ENCODE results near the gene A1BG.

The A1BG gene, protein sequence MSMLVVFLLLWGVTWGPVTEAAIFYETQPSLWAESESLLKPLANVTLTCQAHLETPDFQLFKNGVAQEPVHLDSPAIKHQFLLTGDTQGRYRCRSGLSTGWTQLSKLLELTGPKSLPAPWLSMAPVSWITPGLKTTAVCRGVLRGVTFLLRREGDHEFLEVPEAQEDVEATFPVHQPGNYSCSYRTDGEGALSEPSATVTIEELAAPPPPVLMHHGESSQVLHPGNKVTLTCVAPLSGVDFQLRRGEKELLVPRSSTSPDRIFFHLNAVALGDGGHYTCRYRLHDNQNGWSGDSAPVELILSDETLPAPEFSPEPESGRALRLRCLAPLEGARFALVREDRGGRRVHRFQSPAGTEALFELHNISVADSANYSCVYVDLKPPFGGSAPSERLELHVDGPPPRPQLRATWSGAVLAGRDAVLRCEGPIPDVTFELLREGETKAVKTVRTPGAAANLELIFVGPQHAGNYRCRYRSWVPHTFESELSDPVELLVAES

DNA sequence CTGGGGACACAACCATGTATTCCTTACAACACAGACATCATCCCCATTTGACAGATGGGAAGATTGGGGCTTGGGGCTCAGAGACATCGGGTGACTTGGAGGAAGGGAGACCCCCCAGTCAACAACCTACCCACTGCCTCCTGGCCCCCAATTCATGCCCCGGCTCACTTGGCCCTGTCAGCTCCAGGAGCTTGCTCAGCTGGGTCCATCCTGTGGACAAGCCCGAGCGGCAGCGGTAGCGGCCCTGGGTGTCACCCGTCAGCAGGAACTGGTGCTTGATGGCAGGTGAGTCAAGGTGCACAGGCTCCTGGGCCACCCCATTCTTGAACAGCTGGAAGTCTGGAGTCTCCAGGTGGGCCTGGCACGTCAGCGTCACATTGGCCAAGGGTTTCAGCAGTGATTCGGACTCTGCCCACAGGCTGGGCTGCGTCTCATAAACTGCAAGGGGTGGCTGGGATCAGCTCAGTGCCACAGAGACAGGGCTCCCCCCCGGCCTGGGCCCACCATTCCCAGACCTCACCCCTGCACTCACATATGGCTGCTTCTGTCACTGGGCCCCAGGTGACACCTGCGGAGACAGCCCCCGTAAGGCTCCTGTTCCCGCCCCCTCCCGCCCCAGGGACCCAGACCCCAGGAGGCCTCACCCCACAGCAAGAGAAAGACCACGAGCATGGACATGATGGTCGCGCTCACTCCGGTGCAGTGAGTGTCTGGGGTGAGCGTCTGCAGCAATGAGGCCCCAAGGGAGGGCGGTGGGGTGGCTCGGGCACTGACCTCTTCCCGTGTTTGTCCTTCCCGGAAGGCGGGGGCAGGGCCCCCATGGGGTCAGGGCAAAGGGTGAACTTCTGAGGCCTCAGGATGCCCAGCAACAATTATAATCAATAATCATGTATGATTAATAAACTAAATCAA is at the start of gene A1BG:
TSS of gene A1BG (minus strand) at position 733 of the 912 bp plus-strand sequence. CDS start at position 678, 55 bp downstream.
- no peak for DNase-seq (ENCODE audit: low read depth in 2 of 2, low spot score in 1 of 2)

DNA sequence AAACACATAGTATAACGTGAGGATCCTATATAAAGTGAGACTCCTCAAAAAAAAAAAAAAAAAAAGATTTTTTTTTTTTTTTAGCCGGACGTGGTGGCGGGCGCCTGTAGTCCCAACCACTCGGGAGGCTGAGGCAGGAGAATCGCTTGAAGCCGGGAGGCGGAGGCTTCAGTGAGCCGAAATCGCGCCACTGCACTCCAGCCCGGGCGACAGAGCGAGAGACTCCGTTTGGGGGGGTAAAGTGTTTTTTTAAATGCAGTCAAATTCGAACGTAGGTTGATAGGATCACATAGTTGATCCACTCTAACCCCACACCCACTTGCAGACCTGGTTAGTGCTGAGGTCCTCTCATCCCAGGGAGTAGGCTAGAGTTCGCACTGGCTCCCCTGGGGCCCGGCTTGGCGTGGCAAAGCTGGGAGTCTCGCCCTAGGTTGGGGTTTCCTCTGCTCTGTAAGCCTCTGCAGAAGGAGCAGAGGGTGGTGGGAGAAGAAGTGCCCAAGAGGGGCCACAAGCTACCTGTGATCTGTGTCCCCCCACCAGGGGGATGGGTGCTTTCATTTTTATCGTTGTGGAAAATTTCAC is 48.6 kb upstream of the A1BG start:
- no peak for DNase-seq (ENCODE audit: low read depth in 2 of 2, low spot score in 1 of 2)

DNA sequence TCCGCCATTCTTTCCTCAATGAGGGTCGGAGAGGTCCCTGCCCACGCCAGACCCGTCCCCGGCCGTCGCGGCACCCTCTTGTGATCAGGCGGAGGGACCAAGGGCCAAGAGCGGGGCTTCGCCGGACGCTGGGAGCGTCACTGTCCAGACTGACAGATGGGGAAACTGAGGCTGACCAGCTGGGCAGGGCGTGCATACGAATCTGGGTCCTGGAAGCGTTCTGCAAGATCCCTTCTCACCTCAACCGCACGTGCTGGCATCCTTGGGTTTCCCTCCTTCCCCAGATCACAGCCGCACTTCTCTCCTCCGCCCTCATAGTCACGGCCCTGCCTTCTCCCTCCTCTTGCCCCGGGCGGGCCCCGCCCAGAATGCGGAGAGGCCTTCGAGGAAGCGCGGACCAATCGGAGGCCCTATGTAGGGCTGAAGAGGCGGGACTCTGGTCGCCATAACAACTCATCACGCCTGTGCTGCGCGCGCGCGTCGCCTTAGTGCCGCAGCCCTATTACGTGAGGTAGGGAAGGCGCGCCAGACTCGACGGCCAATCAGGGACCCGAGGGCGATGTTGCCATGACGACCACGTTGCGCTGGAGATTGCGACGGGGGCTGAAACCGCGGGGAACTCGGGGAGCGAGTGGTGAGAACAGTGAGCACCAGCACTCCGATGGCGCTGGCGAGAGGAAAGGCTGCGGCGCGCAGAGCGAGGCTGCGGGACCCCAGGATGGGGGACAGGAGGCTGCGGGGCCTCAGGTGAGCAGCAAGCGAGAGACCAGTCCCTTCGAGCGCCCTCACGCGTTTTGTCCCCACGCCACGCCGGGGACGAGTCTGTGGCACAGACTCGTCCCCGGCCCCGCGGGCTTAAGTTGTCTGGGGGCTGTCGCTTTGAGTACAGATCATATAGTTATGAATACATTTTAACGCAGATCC is 47.9 kb upstream of the A1BG start:
- peak; percentile 98 to 99 for DNase-seq (ENCODE audit: low read depth in 2 of 2, low spot score in 1 of 2)

DNA sequence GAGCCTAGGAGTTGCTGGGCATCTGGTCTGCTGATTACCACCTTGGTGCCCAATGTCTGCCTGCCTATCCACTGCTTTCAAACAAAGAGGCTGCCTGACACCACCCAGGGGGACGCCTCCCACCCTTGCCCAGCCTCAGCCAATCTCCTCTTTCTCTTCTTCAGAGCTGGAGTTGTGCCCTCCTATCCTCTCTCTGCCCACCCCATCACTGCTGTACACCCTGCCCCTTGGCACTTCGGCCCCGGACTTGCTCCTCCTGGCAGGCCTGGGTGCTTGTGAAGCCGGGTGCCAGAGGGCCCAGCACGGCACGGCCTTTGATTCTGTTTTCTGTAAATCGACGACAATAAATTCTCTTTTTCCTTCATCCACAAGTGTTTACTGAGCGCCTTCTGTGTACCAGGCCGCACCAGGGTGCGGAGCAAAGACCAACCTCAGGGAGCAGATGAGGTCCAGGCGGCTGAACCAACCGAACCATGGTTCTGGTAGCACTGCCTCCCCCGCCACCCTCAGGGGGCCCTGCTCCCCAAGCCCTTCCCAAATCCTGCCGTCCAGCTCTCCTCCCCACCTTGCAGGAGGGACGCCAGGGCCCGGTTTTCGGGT is 47.1 kb upstream of the A1BG start:
- no peak for DNase-seq (ENCODE audit: low read depth in 2 of 2, low spot score in 1 of 2)

DNA sequence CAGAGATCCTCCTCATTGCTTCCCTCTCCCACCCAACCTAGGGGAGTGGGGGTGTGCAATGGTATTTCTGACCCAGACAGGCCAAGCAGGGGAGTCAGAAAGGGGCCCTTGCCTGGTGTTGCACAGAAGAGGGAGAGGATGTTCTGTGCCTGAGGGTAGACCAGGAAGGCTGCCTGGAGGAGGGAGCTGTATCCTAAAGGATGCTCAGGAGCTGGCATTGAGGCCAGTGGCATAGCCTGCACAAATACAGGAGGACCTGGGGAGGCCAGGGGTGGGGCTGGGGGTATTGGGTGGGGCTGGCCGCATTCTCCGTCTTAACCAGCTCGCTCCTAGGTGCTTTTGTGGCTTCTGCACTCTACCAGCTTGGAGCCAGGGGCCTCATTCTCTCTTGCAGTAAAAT is 46.6 kb upstream of the A1BG start:
- DNase-seq (ENCODE audit: low read depth in 2 of 2, low spot score in 1 of 2), result no peak

DNA sequence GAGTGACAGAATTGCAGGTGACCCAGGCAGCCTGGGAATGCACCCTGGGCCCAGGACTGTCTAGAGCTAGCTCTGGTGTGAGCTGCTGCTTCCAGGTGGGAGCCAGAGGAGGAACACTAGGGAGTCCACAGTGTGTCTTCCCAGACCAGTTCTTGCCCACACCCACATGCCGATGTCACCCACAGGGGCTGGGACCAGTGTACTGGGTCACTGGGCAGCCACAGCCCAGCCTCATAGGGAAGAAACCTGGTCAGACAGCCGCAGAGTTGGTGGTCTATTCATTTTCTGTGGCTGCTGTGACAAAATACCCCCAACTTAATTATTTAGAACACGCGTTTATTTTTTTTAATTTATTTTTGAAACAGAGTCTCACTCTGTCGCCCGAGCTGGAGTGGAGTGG is 45.3 kb upstream of the A1BG start:
- no peak for DNase-seq (ENCODE audit: low read depth in 2 of 2, low spot score in 1 of 2)

DNA sequence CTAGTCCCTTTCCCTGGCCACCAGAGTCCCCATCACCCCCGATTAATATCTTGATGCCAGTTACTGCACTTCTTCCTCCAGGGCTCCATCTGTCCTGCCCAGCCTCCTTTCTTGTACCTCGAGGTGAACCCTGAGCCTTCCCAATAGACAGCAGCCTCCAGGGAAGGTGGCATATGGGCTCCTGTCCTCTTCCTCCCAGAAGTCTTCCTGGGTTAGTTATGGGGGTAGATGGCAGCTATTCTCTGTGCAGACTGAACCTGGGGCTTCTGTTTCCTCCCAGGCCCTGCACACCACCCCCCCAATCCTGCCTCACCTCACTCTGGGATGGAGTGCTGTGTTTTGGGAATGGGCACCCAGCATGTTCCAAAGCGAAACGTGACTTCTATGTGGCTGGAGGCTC is 44.8 kb upstream of the A1BG start:
- no peak for DNase-seq (ENCODE audit: low read depth in 2 of 2, low spot score in 1 of 2)

DNA sequence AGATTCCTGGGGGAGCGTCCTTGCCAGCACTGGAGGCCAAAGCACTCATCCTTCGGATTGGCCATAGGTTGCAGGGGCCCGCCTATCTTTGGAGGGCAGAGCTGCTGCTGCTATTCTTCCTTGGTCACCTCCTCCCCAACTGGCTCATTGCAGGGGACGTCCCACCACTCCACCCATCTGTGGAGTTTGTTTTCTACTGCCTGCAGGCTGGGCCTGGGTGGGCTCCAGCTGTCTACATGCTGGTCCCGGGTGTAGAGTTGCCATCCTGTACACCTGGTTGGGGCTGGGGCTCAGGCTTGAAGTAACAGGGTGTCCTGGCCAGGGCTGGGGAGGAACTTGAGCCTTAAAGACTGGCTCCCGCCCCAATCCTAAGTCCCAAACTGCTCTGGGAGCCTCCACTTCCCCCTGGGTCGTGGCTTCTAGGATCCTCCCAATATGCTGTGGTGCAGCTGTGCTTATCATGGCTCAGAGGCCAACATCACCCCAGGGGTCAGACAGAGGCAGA is 44.3 kb upstream of the A1BG start:
- no peak for DNase-seq (ENCODE audit: low read depth in 2 of 2, low spot score in 1 of 2)

DNA sequence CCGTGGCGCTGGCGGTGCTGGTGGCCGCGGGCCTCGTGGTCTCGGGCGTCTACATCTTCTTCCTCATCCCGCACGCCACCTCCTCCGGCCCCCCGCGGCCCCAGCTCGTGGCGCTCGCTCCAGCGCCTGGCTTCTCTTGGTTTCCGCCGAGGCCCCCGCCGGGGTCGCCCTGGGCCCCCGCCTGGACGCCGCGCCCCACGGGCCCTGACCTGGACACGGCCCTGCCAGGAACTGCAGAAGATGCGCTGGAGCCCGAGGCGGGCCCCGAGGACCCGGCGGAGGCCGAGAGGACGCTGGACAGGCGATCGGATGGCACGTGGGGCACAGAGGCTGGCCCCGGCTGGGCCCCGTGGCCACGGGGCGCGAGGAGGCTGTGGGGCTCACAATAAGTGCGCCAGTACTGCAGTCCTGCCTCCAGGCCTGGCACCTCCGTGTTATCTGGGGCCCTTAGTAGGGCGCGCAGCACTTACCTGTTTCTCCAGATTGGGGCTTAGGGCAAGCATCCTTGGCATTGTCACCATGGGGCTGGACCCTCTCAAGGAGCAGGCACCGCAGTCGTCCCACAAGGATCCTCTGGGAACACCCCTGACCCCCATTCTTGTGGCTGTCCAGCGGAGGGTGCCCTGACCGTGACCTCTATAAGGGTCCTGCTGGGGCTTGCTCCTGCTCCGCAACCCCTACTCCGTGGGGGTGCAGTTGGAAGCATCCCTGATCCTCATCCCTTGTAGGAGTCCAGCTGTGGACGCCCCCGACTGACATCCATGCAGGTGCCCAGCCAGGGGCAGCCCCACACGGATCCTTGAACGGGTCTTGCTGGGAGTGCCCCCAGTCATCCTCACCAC is 43.6 kb upstream of the A1BG start:
- DNase-seq (ENCODE audit: low read depth in 2 of 2, low spot score in 1 of 2), result no peak

DNA sequence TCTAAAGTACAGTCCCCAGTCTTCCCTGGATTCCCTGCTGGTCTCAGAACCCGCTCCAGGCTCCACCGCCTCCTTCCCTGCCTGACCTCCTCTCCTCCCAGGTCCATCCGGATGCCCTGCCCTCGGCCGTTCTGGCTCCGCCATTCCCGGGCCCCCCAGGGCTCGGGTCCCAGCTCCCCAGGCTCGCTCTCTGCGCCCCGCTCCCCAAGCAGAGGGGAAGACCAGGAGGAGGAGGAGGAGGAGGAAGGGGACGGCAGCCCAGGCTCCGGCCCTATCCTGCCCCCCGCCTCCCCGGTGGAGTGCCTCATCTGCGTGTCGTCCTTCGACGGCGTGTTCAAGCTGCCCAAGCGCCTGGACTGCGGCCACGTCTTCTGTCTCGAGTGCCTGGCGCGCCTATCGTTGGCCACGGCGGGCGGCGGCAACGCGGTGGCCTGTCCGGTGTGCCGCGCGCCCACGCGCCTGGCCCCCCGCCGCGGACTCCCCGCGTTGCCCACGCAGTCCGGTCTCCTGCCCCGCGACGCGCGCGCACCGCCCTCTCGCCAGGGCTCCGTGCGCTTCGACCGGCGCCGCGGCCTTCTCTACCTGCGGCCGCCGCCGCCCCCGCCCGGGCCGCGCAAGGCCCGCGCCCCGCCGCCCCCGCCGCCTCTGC is 42.8 kb upstream of the A1BG start:
- DNase-seq (ENCODE audit: low read depth in 2 of 2, low spot score in 1 of 2), result no peak

DNA sequence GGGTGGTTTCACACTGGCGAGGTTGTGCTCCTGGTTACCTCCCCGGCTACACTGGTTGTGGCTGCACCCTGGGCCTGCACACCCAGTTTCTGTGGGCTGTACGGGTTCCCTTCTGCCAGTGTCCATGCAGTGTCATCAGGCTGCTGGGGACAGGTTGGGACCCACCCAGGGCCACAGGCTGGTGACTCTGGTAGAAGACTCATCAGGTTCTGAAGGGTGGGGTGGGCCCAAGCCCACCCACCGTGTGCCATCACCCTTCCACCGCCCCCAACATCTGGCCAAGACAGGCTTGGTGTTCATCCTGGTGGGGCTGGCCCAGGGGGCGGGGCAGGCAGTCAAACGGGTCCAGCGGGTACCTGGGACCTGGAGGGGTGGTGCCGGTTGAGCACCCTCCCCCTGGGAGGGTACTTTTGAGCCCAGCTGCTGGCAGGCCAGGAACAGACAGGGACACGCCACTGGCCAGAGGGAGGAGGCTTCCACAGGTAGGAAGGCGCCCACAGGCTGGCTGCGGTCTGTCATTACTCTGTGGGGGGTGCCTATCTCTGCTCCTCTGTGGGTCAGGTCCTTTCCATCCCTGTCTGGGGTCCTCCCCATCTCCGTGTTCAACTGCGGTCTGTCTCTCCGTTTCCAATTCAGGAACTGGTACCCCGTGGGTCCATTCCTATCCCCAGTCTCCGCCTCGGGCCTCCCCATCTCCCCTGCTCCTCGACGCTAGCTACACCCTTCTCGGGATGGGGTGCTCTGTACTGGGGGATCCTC is 42.1 kb upstream of the A1BG start, which contains the start of gene RNF225:
TSS of gene RNF225 (plus strand) at position 437 of the 759 bp plus-strand sequence. CDS start 434 bp downstream, outside the sequence.
- no peak for DNase-seq (ENCODE audit: low read depth in 2 of 2, low spot score in 1 of 2)

DNA sequence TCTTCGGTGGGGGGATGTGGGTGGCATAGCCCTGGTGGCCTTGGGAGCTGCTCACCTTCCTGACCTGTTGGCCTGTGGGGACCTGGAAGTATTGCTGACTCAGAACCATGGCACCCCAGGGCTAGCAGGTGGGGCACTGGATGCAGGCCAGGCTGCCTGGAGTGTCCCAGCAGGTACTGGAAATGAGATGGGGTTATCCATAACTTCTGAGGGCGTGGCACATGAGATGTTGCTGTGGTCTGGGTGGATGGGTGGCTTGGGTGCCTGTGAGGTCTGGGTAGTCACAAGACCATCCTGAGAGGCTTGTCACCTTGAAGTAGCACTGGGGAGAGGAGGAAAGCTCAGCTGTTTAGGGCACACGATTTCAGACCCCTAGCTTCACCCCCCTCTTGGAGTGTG is 41.5 kb upstream of the A1BG start:
- DNase-seq (ENCODE audit: low read depth in 2 of 2, low spot score in 1 of 2), result no peak

DNA sequence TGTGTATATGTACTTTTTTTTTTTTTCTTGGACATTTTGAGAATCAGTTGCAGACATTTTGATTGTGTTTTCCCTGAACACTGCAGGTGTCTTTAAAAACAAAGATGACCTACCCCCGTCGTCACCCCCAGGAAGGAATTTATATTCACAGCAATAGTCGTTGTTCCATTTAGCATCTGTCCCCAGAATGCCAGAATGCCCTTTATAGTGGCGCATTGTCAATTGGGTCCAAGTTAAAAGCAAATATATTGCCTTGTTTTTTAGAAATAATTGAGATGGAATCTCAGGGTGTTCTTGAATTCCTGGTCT is 40.4 kb upstream of the A1BG start:
- DNase-seq (ENCODE audit: low read depth in 2 of 2, low spot score in 1 of 2), result no peak

DNA sequence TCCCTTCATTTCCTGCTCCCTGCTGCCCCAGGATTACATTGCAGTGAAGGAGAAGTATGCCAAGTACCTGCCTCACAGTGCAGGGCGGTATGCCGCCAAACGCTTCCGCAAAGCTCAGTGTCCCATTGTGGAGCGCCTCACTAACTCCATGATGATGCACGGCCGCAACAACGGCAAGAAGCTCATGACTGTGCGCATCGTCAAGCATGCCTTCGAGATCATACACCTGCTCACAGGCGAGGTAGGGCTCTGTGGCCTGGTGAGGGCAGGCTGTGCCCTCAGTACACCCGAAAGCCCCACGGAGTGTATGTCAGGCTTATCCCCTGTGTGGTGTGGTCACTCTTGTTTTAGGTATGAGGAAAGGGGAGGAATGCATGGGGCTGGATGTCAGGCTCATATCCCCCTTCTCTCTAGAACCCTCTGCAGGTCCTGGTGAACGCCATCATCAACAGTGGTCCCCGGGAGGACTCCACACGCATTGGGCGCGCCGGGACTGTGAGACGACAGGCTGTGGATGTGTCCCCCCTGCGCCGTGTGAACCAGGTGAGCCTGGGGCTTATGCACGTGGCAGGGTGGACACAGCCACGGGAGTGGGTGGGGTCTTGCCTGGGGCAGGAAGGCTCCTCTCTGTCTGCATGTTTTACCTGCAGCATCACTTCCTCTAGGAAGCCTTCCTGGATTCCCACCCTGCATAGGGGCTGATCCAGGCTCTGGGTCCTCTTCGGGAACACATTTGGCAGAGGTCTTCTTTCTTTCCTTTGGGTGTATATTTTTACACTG is 39.8 kb upstream of the A1BG start:
- DNase-seq (ENCODE audit: low read depth in 2 of 2, low spot score in 1 of 2), result no peak

DNA sequence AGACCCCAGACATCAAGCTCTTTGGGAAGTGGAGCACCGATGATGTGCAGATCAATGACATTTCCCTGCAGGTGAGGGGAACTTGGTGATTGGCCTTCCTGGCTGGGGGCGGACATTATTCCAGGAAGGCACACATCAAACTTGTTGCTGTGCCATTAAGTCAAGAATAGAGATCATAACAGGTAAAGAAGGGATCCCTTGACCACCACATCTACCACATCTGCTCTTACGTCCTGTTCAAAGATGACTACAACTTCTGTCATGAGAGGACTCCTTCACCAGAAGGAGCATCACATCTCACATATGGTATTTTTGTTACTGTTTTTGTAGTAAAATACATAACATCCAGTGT is 34.9 kb upstream of the A1BG start:
- DNase-seq (ENCODE audit: low read depth in 2 of 2, low spot score in 1 of 2), result no peak

DNA sequence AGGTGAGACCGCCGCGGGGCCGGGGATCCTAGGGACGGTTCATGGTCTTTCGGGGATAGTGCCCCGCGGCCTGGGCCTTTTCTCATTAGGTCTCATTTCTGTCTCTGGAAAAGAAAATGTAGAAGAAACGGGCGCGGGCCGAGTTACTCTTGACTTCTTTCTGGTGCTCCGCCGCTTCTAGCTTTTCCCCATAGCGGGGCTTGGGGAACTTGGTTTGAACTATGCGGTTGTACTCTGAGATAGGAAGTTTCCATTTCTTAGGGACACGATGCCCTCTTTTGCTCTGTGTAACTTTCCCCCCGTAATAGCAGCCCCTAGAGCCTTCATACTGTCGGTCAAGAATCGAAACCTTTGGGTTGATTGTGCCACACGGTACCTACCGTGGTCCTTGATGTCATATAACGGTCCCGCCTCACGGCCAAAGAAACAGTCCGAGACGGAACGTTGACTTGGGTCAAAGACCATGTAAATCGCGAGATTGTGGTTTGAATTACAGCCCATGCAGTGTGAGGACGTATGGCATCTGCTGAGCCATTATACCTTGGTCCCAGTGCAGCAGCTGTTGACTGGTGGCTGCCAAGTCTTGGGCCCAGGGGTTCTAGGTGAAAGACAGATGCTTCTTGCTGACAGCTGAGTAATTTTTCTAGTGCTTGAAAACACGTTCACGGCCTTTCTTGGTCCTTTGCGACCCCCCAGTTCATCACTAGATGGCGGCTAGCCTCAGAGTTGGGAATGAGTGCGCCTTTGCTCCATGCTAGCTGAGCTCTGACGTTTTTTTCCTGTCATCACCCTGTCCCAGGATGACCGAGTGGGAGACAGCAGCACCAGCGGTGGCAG is 34.3 kb upstream of the A1BG start:
- no peak for DNase-seq (ENCODE audit: low read depth in 2 of 2, low spot score in 1 of 2)

Measured in stimulated activated CD8-positive, alpha-beta memory T cell treated with anti-CD3 and anti-CD28 coated beads, Interleukin-4, amount 100 ng/mL, for 1 hour (primary cell).